Suprapubic skin (tissue), 4 donors: ENCODE data around the gene SH3BP5. TPM values are rescaled to one million over a fixed set of nuclear protein-coding genes. Genes with fewer than 3 reads are reported as not detected.

Source experiments
- DNase-seq, 2 donors: peaks; one replicate each; pipeline ENCODE4 v3.0.0-alpha.2; 2019; ENCODE audit warnings: low spot score in 2 of 2
- H3K27ac ChIP-seq: fragments of 200-600 bp; sonication (generic); one replicate; pipeline ENCODE4 v1.5.1; 2019
- H3K27me3 ChIP-seq: fragments of 200-600 bp; sonication (generic); one replicate; pipeline ENCODE4 v1.5.1; 2019
- H3K36me3 ChIP-seq: fragments of 200-600 bp; sonication (generic); one replicate; pipeline ENCODE4 v1.5.1; 2019
- H3K4me1 ChIP-seq: fragments of 200-600 bp; sonication (generic); one replicate; pipeline ENCODE4 v1.5.1; 2019
- H3K4me3 ChIP-seq: fragments of 200-600 bp; sonication (generic); one replicate; pipeline ENCODE4 v1.5.1; 2019; ENCODE audit warnings: mild to moderate bottlenecking
- H3K9me3 ChIP-seq: fragments of 200-600 bp; sonication (generic); one replicate; pipeline ENCODE4 v1.5.1; 2019
- EP300 ChIP-seq: sonication (generic); formaldehyde crosslinking; IDR thresholded peaks from one replicate; pipeline ENCODE4 v1.6.1; 2017; ENCODE audit warnings: antibody characterized with exemption
- POLR2A ChIP-seq, 2 donors: fragments of 450-650 bp; IDR thresholded peaks; one replicate each; pipeline ENCODE4 v1.6.1; 2017; ENCODE audit warnings: antibody characterized with exemption in 2 of 2, mild to moderate bottlenecking in 2 of 2, moderate library complexity in 2 of 2
- POLR2AphosphoS5 ChIP-seq, 3 donors: sonication (generic); formaldehyde crosslinking; IDR thresholded peaks; one replicate each; pipeline ENCODE4 v1.6.1; 2017; ENCODE audit warnings: antibody characterized with exemption in 3 of 3
- WGBS: methylation state at CpG from one replicate; pipeline ENCODE4 v1.1.5; 2018; 5-methylcytosine and 5-hydroxymethylcytosine counted together
- total RNA-seq, 4 donors: library from RNA; depleted of rRNA; stranded (reverse); fragments of >200 nt; gene quantifications; one replicate each; pipeline ENCODE4 v1.1.0, GENCODE V29; 2016
- TF ChIP-seq, protein P1 (sequence below), 2 donors: fragments of 200-600 bp in 1 of 2; fragments of 450-650 bp in 1 of 2; sonication (generic) in 1 of 2; IDR thresholded peaks; one replicate each; pipeline ENCODE4 v1.5.1; 2016 to 2019; ENCODE audit warnings: antibody characterized with exemption in 2 of 2, mild to moderate bottlenecking in 1 of 2, moderate library complexity in 1 of 2

The SH3BP5 gene
- total RNA-seq, 4 donors from 2014 or later: 11.2 to 27.0 (median 17.8) TPM

DNA sequence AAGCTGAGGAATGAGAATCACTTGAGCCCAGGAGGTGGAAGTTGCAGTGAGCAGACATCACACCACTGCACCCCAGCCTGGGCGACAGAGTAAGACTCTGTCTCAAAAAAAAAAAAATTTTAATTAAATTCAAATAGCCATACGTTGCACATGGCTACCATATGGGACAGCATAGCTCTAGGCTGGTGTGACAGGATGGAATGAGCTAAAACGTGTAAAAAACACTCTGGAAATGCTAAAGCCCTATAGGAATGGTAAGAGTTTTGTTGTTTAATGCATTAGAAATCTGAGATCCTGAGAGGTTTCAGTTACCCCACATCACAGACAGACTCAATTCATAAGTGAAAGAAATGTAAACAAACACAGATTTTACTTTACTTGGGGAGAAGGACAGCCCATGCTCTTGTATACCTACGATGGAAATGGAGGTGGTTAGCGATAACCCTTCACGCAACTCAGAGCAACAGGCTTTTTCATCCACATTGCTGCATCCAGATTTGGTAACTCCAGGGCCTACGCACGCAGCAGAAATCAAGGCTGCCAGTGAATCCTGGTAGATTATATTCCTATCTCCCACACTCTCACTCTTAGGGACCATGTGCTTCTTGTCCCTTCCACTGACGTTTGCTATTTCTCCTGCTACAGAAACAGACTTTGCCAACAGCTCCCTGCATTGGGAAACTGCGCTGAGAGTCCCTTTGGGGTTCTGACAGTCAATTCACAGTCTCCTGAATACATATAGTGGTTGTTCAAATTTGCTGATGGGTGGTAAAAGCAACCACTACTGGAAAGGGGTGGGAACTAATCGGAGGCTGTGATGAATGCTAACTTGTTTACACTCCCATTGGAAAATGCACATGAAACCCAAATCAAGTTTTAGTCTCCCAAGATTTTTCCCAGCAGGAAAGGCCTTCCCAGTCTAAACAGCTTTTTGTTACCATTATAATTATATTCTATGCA, 3.1 kb downstream of the SH3BP5 start:
- Histone ChIP-seq H3K27ac (peak overlapping the region; percentile 92), H3K4me1 (peaks cover 77% of the 10 kb centered on the region), H3K36me3 (no peaks in the 10 kb centered on the region), H3K9me3 (no peaks in the 10 kb centered on the region), H3K4me3 (peak overlapping the region; percentile 86), H3K27me3 (no peaks in the 10 kb centered on the region)
- DNase-seq: no peak
- TF ChIP-seq, protein P1, sequence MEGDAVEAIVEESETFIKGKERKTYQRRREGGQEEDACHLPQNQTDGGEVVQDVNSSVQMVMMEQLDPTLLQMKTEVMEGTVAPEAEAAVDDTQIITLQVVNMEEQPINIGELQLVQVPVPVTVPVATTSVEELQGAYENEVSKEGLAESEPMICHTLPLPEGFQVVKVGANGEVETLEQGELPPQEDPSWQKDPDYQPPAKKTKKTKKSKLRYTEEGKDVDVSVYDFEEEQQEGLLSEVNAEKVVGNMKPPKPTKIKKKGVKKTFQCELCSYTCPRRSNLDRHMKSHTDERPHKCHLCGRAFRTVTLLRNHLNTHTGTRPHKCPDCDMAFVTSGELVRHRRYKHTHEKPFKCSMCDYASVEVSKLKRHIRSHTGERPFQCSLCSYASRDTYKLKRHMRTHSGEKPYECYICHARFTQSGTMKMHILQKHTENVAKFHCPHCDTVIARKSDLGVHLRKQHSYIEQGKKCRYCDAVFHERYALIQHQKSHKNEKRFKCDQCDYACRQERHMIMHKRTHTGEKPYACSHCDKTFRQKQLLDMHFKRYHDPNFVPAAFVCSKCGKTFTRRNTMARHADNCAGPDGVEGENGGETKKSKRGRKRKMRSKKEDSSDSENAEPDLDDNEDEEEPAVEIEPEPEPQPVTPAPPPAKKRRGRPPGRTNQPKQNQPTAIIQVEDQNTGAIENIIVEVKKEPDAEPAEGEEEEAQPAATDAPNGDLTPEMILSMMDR (IDR thresholded peaks at IDR 0.05): no peak
- TF ChIP-seq POLR2AphosphoS5 (IDR thresholded peaks at IDR 0.05) (no peak), EP300 (no peak), POLR2A (IDR thresholded peaks at IDR 0.05) (no peak)
- whole genome bisulfite sequencing: 68% methylated on average over 11 of the region's 11 CpGs

DNA sequence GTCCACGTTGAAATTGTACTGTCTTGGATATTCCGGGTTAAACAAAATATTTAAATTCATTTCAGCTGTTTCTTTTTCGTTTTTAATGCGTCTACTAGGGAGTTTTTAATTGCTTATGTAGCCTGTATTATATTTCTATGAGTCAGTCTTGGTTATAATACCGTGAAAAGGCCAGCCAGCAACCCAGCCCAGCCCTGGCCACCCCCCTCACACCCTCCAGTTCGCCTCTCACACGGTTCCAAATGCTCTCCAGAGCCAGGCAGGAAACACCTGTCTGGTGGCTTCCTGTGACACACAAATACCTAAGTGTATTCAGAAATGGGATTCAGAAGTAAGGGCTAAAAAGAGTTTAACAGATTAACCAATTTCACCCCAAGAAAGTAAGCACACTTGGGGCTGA, 4.4 kb downstream of the SH3BP5 start:
- DNase-seq: peak in 1 of 2 donors; percentile 84
- no peaks in the 10 kb centered on the region for H3K36me3 ChIP-seq
- WGBS: 24% methylated on average over 7 of the region's 7 CpGs
- no peaks in the 10 kb centered on the region for H3K27me3 ChIP-seq
- TF ChIP-seq POLR2A (IDR thresholded peaks at IDR 0.05) (no peak), EP300 (no peak), POLR2AphosphoS5 (IDR thresholded peaks at IDR 0.05) (no peak)
- TF ChIP-seq, protein P1 (IDR thresholded peaks at IDR 0.05): no peak
- H3K27ac ChIP-seq: peak overlapping the region; percentile 92
- peaks cover 84% of the 10 kb centered on the region for H3K4me1 ChIP-seq
- H3K9me3 ChIP-seq: no peaks in the 10 kb centered on the region
- no peak overlapping the region for H3K4me3 ChIP-seq

DNA sequence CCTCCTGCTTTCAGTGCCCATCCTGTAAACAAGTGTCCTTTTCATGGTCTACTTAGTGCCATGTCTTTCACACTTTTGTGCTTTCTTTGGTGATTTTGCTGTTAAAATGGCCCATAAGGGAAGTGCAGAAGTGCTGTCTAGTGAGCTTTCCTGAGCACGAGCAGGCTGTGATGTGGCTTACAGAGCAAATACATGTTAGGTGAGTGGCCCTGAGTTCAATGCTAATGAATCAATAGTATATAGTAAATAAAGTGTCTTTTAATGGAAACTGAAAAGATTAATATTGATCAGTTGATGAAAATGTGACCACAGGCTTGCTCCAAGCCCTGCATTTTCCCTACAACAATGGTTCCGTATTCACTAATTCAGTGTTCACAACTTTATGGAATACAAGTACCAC, 5.7 kb downstream of the SH3BP5 start:
- Histone ChIP-seq H3K9me3 (no peaks in the 10 kb centered on the region), H3K4me3 (no peak overlapping the region), H3K4me1 (peaks cover 79% of the 10 kb centered on the region), H3K27ac (peak overlapping the region; percentile 26), H3K36me3 (no peaks in the 10 kb centered on the region), H3K27me3 (no peaks in the 10 kb centered on the region)
- DNase-seq: no peak
- TF ChIP-seq, protein P1 (IDR thresholded peaks at IDR 0.05): no peak
- TF ChIP-seq POLR2AphosphoS5 (IDR thresholded peaks at IDR 0.05): no peak
- TF ChIP-seq EP300: no peak
- TF ChIP-seq POLR2A (IDR thresholded peaks at IDR 0.05): no peak
- WGBS: 92% methylated on average over 2 of the region's 2 CpGs

DNA sequence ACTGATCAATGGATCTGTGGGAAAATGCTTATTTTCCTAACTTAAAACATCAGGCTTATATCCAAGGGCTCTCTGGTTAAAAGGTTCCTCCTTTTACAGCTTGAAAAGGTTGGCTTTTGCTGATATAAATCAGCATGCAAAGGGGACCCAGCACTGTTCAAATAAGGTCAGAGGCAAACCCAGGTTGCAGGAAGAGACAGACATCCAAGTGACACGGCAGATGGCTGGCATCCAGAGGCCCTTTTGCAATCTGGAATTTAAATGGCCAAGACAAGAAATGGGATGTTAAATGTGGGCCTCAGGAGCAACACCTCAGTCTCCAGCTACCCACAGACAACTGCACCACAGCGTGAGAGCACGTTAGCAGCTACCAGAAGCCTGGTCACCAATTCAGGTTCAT, 6.3 kb downstream of the SH3BP5 start:
- DNase-seq: no peak
- no peaks in the 10 kb centered on the region for H3K27me3 ChIP-seq
- TF ChIP-seq EP300: no peak
- no peak for TF ChIP-seq POLR2A (IDR thresholded peaks at IDR 0.05)
- TF ChIP-seq, protein P1 (IDR thresholded peaks at IDR 0.05): no peak
- TF ChIP-seq POLR2AphosphoS5 (IDR thresholded peaks at IDR 0.05): no peak
- no peak overlapping the region for H3K4me3 ChIP-seq
- peaks cover 79% of the 10 kb centered on the region for H3K4me1 ChIP-seq
- H3K27ac ChIP-seq: peak overlapping the region; percentile 26
- 48% methylated on average over 3 of the region's 3 CpGs for WGBS
- H3K9me3 ChIP-seq: no peaks in the 10 kb centered on the region
- no peaks in the 10 kb centered on the region for H3K36me3 ChIP-seq

DNA sequence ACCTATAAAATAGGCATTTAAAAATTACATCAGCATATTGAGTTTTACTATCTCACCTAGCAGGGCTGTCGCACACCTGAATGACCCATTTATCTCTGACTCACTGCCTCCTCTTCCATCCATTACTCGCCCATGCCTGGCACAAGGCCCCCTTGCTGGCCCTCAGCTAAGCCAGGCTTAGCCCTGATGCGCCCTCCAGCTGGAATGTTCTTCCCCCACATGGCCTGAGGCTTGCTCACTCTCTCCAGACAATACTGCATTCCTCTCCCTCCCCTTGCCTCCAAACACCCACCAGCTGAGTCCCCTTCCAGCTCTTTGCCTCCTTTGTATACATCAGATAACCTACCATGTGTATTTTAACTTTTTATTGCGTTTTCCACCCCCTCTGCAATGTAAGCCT, 7.2 kb downstream of the SH3BP5 start:
- Histone ChIP-seq H3K9me3 (no peaks in the 10 kb centered on the region), H3K4me1 (peaks cover 82% of the 10 kb centered on the region), H3K27me3 (no peaks in the 10 kb centered on the region), H3K4me3 (no peak overlapping the region), H3K27ac (peak overlapping the region; percentile 26), H3K36me3 (no peaks in the 10 kb centered on the region)
- WGBS: 48% methylated on average over 4 of the region's 4 CpGs
- TF ChIP-seq, protein P1 (IDR thresholded peaks at IDR 0.05): no peak
- TF ChIP-seq EP300: no peak
- TF ChIP-seq POLR2A (IDR thresholded peaks at IDR 0.05): no peak
- TF ChIP-seq POLR2AphosphoS5 (IDR thresholded peaks at IDR 0.05): no peak
- peak in 1 of 2 donors; percentile 52 for DNase-seq
